GM23248 (cell line): Measurements from ENCODE around the gene TYMP.

Experiments
- EZH2 ChIP-seq: fragments of 200-600 bp; sonication (generic); IDR thresholded peaks from 2 replicates; pipeline ENCODE4 v1.6.1; 2018; ENCODE audit warnings: antibody characterized with exemption, mild to moderate bottlenecking; ENCODE audit not compliant: insufficient read depth, poor library complexity, severe bottlenecking
- EZH2phosphoT487 ChIP-seq: fragments of 200-600 bp; sonication (generic); IDR thresholded peaks from 2 replicates; pipeline ENCODE4 v1.6.1; 2018; ENCODE audit warnings: antibody characterized with exemption, moderate library complexity, mild to moderate bottlenecking, low read depth; ENCODE audit not compliant: insufficient read depth

- TF ChIP-seq EZH2: no peak
- TF ChIP-seq EZH2phosphoT487: no peak
These were observed 6.4 kb upstream of the TYMP start for GRCh38 chr22:50536226-50536625.
